Adrenal gland (tissue), 12 donors: ENCODE measurements around the gene CD34. TPM values are rescaled to one million over a fixed set of nuclear protein-coding genes. Genes with fewer than 3 reads are reported as not detected.
"Not testable (repeated sequence)": the region's sequence is repeated elsewhere in the genome, so short reads cannot be mapped to it uniquely, and the experiment has no call there.

ENCODE experiments used
- DNase-seq, 7 donors: peaks; one replicate each; pipeline ENCODE4 v3.0.0-alpha.2; 2019 to 2020
- H3K27ac ChIP-seq, 5 donors: fragments of 200-600 bp; sonication (generic) in 4 of 5; 1 replicate in 3 of 5; 2 replicates in 2 of 5; pipeline versions ENCODE4 v1.5.1 to v1.8.0; 2016 to 2020; ENCODE audit warnings: mild to moderate bottlenecking in 1 of 5
- H3K27me3 ChIP-seq: fragments of 200-600 bp; 2 replicates; pipeline ENCODE4 v1.8.0; 2021
- H3K36me3 ChIP-seq, 2 donors: fragments of 200-600 bp; replicated peaks in 1 of 2; 1 replicate in 1 of 2; 2 replicates in 1 of 2; pipeline versions ENCODE4 v1.5.1 to v1.8.0; 2018 to 2022
- H3K4me1 ChIP-seq, 2 donors: fragments of 200-600 bp; replicated peaks in 1 of 2; 1 replicate in 1 of 2; 2 replicates in 1 of 2; pipeline versions ENCODE4 v1.5.1 to v1.8.0; 2018 to 2021
- H3K4me3 ChIP-seq, 4 donors: fragments of 200-600 bp; sonication (generic) in 3 of 4; one replicate each; pipeline ENCODE4 v1.5.1; 2016 to 2018
- H3K9me3 ChIP-seq, 3 donors: fragments of 200-600 bp; sonication (generic) in 1 of 3; replicated peaks in 1 of 3; 1 replicate in 2 of 3; 2 replicates in 1 of 3; pipeline versions ENCODE4 v1.5.1 to v1.8.0; 2016 to 2021
- CTCF ChIP-seq, 6 experiments: fragments of 450-650 bp in 4 of 6; fragments of 200-600 bp in 2 of 6; sonication (generic) in 1 of 6; IDR thresholded peaks; 1 replicate in 5 of 6; 2 replicates in 1 of 6; pipeline versions ENCODE4 v1.5.1 to v1.8.0; 2016 to 2021; ENCODE audit warnings: antibody characterized with exemption in 6 of 6, mild to moderate bottlenecking in 2 of 6, moderate library complexity in 1 of 6
- POLR2A ChIP-seq, 2 donors: fragments of 450-650 bp; IDR thresholded peaks; one replicate each; pipeline ENCODE4 v1.6.1; 2017; ENCODE audit warnings: antibody characterized with exemption in 2 of 2, mild to moderate bottlenecking in 2 of 2, moderate library complexity in 1 of 2
- WGBS, 4 donors: extraction: QIAGEN DNeasy Blood & Tissue Kit in 2 of 4; methylation state at CpG; one replicate each; pipeline versions ENCODE4 v1.1.5 to v1.1.7; 2013 to 2017; 5-methylcytosine and 5-hydroxymethylcytosine counted together
- intact Hi-C, 2 donors: fragments of 100-400 bp; cut with DNase I; formaldehyde crosslinking; loops; one replicate each; pipeline versions ENCODE4 v1.14.1 to v1.15.0; 2022 to 2023
- polyA plus RNA-seq, 3 donors: library from polyadenylated mRNA; stranded (reverse); fragments of 200-250 nt in 2 of 3; fragments of 350-450 nt in 1 of 3; fragmentation: Illumina TruSeq in 1 of 3; extraction: RNeasy Lipid Tissue Mini Kit (QIAGEN cat#74804) in 1 of 3; gene quantifications; one replicate each; pipeline ENCODE4 v1.2.3, GENCODE V29; 2013 to 2014
- total RNA-seq, 9 donors: library from RNA; depleted of rRNA in 4 of 9; stranded (reverse); fragments of >200 nt in 4 of 9; fragments of 120-200 nt in 1 of 9; fragmentation: NEBNext Ultra II Directional in 1 of 9; extraction: Animal tissue kit (Norgen Biotek cat#: 25700) in 1 of 9; gene quantifications; one replicate each; pipeline versions ENCODE4 v1.1.0 to v1.2.4, GENCODE V29; 2013 to 2023
- donor health status: healthy with polysubstance abuse.
- donor health status: Bipolar disorder and iron deficiency.
- donor health status: DM: yes; HTN: yes; CAD: no.
- donor health status: DM: no; HTN: no; CAD: no.
- donor health status: DM: no; HTN: no; CAD: no.
- donor health status: DM: yes; HTN: yes; CAD: no.

Gene CD34
- total and polyA plus RNA-seq, 12 donors, result 9.0 to 48.6 (median 28.1) TPM

GRCh38 chr1:207948536-207949250, 37.8 kb upstream of the CD34 start:
- no peaks in the 10 kb centered on the region for H3K27me3 ChIP-seq
- DNase-seq, result no peak
- no peaks in the 10 kb centered on the region for H3K9me3 ChIP-seq
- TF ChIP-seq POLR2A (IDR thresholded peaks at IDR 0.05), result no peak
- TF ChIP-seq CTCF (IDR thresholded peaks at IDR 0.05), result no peak
- no peak overlapping the region for H3K27ac ChIP-seq
- no peaks in the 10 kb centered on the region for H3K36me3 ChIP-seq
- H3K4me1 ChIP-seq, result no peaks in the 10 kb centered on the region
- intact Hi-C loops, result no loop called here
- 71 to 77% (median 72%) methylated on average over 3 of the region's 3 CpGs for WGBS, 4 donors
- no peak overlapping the region for H3K4me3 ChIP-seq

GRCh38 chr1:207946756-207947155, 35.8 kb upstream of the CD34 start:
- intact Hi-C loops, result no loop called here

GRCh38 chr1:207944571-207944970, 33.6 kb upstream of the CD34 start:
- Histone ChIP-seq H3K4me3 (no peak overlapping the region), H3K4me1 (no peaks in the 10 kb centered on the region), H3K9me3 (no peaks in the 10 kb centered on the region), H3K27me3 (no peaks in the 10 kb centered on the region), H3K36me3 (no peaks in the 10 kb centered on the region), H3K27ac (no peak overlapping the region)
- TF ChIP-seq POLR2A (IDR thresholded peaks at IDR 0.05) (no peak), CTCF (IDR thresholded peaks at IDR 0.05) (no peak)
- intact Hi-C loops, result no loop called here
- no peak for DNase-seq
- 76 to 85% (median 83%) methylated on average over 3 of the region's 3 CpGs for WGBS, 4 donors

More at GRCh38 chr1:207946756-207947155, 35.8 kb upstream of the CD34 start:
- 88 to 100% (median 97%) methylated on average over 1 of the region's 1 CpG for WGBS, 4 donors
- no peaks in the 10 kb centered on the region for H3K9me3 ChIP-seq
- H3K36me3 ChIP-seq, result no peaks in the 10 kb centered on the region
- H3K27ac ChIP-seq, result no peak overlapping the region
- H3K4me1 ChIP-seq, result no peaks in the 10 kb centered on the region
- TF ChIP-seq POLR2A (IDR thresholded peaks at IDR 0.05) (no peak), CTCF (IDR thresholded peaks at IDR 0.05) (no peak)
- H3K27me3 ChIP-seq, result no peaks in the 10 kb centered on the region
- DNase-seq, result no peak
- H3K4me3 ChIP-seq, result no peak overlapping the region

- DNase-seq, intact Hi-C loops, H3K27me3 ChIP-seq, H3K4me3 ChIP-seq, H3K36me3 ChIP-seq, H3K9me3 ChIP-seq, H3K4me1 ChIP-seq: not testable (repeated sequence)
- WGBS, 4 donors, result 65 to 80% (median 75%) methylated on average over 14 of the region's 14 CpGs
- H3K27ac ChIP-seq, result peak overlapping the region in 4 of 5 donors; percentile 3 to 52 (median 36)
Measured at GRCh38 chr1:207942337-207942741, 31.4 kb upstream of the CD34 start.

GRCh38 chr1:207941665-207942064, 30.7 kb upstream of the CD34 start:
- peak; percentile 63 to 90 (median 67) for DNase-seq
- intact Hi-C loops, result no loop called here
- TF ChIP-seq CTCF (IDR thresholded peaks at IDR 0.05), result peak in 1 of 6 experiments; percentile 5
- TF ChIP-seq POLR2A (IDR thresholded peaks at IDR 0.05), result peak in 1 of 2 donors; percentile 9
- Histone ChIP-seq H3K4me1 (no peaks in the 10 kb centered on the region), H3K9me3 (no peaks in the 10 kb centered on the region), H3K4me3 (no peak overlapping the region), H3K27ac (peak overlapping the region in 3 of 5 donors; percentile 3 to 52 (median 46)), H3K27me3 (no peaks in the 10 kb centered on the region), H3K36me3 (no peaks in the 10 kb centered on the region)
- WGBS, 4 donors, result 23 to 27% (median 26%) methylated on average over 7 of the region's 7 CpGs
